HG03460 (cell line): ENCODE results near the gene BGN.
A peak's percentile ranks its signal among the peaks of the same experiment; 100 is the strongest.

Source experiments
- ATAC-seq: cut with Tn5 transposase; IDR thresholded peaks from one replicate; pipeline ENCODE4 v1.9.1; 2021; ENCODE audit not compliant: unreplicated experiment

Gene BGN

DNA sequence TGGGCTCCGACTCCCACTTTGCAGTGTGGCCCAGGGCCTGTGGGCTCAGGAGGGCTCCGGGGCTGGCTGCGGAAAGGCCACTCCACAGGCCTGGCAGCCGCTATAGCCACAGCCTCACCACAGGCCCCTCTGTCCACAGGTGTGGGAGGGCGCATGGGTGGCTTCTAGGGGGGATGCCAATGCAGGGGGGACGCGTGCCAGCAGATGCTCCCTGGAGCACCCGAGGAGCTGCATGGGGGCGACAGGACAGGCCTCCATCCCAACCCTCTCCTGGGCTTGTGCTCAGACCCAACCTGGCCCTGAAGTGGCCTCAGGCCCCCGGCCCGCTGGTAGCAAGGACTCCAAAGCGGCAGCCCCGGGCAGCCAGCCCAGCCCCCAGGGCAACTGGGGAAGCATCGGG, 8.0 kb downstream of the BGN start:
- ATAC-seq, result no peak

GRCh38 chrX:153504445-153505016, 9.8 kb downstream of the BGN start:
- ATAC-seq, result no peak

DNA sequence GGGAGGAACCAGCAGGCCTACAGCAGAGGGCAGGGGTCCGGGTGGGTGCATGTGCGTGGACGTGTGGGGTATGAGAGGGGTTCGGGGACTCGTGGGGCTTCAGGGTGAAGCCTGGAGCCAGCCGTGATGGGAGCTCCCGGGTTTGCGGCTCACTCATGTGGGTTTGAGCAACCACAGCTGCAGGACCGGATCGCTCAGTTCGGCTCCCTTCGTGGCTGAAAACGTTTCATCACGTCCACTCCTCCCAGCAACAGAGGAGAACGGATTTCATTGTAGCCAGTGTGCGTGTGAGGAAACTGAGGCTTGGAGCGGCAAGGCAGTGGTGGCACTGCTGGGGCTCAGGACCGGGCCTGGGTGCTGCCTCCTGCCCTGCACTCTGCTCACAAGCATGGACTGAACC, 10.6 kb downstream of the BGN start:
- no peak for ATAC-seq

DNA sequence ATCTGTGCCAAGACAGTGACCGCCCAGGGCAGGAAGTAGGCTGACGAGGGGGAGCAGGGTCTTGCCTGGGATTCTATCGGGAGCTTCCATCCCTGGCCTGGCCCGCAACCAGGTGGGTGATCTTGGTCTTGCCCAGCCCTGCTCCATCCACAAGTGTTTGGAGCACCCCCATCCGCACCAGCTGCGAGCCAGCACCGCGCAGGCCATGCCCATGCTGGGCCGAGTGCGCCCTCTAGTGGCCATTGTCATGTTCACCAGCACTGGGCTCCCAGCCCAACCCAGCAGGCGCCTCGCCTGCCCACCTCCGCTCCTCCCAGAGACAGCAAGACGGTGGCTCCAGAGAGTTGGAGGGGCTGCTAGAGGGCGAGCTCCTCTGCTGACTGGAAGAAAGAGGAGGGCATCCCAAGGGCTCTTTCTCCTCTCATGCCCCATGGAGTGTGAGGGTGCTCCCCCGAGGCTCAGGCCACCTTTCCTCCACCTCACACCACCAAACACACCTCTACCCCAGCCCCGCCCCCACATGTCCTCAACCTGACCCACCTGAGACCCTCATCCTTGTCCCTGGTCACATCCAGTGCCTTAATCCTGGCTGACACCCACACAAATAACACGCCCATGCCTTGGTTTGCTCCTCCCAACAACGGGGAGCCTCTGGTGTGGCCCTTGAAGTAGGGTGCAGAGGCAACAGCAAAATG, 12.9 kb downstream of the BGN start:
- peak; percentile 92 for ATAC-seq

DNA sequence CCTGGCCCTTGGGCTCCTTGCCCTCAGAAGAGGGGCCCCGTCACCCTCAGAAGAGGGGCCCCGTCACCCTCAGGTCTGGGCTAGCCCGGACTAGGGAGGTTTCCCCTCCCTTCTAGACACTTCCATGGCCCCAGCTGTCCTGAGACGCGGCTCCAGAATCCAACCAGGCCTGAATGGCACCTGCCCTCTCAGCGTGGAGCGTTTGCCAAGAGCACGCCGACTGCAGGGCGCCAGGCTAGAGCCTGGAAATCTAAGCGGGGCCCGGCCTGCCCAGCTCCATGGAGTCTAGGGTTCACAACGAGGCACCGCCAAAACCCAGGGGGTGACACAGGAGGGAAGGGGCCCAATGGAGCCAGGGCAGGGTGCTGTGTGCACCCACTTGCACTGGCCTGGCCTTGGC, 14.8 kb downstream of the BGN start:
- no peak for ATAC-seq

- ATAC-seq, result no peak
Observed at GRCh38 chrX:153510383-153510782, 15.6 kb downstream of the BGN start.

- no peak for ATAC-seq
Observed at GRCh38 chrX:153511784-153512500, 17.2 kb downstream of the BGN start.

- ATAC-seq, result no peak
Observed at GRCh38 chrX:153512501-153512893, 17.7 kb downstream of the BGN start.

DNA sequence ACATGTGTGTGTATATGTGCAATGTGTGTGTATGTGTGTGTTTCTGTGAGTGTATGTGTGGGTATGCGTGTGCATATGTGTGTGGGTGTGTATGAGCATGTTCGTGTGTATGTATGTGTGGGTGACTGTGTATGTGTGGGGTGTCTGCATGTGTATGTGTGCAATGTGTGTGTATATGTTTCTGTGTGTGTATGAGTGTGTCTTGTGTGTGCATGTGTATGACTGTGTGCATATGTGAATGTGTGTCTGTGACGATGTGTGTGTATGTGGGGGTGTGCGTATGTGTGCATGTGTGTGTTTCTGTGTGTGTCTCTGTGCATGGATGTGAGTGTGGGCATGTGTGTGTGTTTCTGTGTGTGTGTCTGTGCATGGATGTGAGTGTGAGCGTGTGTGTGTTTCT, 18.5 kb downstream of the BGN start:
- no peak for ATAC-seq

- ATAC-seq, result no peak
Observed at GRCh38 chrX:153514259-153514658, 19.5 kb downstream of the BGN start.

DNA sequence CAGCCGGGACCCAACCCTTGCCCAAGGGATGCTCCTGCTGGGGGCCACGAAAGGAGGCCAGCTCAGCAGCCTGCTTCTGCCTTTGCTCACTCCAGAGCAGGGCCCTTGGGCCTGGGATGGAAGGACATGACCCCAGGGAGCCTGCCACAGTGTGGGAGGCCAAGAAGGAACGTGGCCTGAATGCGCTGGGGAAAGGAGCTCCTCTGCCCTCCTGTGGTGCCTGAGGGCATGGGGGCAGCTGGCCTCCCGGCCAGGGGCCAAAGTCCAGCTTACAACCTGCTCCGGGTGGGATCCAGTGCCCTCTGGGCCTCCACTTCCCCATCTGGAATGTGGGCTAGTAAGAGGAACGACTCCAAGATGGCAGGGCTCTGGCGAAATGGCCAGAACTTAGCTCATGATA, 20.7 kb downstream of the BGN start:
- ATAC-seq, result no peak

- no peak for ATAC-seq
Observed at GRCh38 chrX:153516073-153516472, 21.3 kb downstream of the BGN start.

GRCh38 chrX:153517423-153517822, 22.6 kb downstream of the BGN start, which contains the start of gene ATP2B3:
TSS of gene ATP2B3 (plus strand) at chrX:153517642. CDS start at chrX:153536248, 18,606 bp downstream.
- no peak for ATAC-seq

DNA sequence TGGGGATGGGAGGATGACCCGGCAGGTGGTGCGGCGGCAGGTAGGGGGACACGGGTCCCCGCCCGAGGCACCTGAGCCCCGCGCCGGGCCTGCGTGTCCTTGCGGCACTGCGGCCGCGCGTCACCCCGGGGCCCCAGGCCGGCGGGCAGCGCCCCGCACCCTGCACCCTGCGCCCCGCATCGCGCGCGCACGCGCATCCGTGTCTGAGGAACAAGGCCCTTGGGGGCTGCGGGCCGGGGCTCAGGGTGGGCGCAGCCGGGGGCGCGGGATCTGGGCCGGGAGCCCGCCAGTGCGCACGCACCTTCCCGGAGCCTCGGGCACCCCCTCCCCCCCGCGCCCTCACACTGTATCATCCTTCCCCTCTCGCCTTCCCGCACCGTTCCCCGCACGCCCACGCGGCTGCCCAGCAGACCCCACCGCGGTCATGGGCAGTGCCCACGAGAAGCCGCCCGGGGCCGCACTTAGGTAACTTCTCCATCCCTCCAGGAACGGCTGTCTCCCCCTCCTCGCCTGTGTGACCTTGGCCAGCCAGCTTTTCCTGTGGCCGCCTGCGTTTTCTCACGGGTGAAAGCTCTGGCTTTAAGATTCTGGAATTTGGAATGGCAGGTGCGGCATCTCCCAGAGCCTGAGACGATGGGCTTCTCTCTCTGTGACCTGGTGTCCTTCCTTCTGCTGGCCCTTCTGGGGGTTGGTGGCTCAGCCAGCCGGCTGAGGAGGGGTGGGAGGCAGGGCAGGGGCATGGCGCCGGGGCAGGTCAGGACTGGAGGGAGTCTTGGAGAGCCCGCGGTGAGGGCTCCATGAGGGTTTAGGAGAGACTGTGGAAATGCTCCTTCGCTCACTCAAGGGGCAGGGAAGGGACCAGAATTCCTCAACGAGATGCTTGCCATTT, 23.4 kb downstream of the BGN start:
- ATAC-seq, result no peak

DNA sequence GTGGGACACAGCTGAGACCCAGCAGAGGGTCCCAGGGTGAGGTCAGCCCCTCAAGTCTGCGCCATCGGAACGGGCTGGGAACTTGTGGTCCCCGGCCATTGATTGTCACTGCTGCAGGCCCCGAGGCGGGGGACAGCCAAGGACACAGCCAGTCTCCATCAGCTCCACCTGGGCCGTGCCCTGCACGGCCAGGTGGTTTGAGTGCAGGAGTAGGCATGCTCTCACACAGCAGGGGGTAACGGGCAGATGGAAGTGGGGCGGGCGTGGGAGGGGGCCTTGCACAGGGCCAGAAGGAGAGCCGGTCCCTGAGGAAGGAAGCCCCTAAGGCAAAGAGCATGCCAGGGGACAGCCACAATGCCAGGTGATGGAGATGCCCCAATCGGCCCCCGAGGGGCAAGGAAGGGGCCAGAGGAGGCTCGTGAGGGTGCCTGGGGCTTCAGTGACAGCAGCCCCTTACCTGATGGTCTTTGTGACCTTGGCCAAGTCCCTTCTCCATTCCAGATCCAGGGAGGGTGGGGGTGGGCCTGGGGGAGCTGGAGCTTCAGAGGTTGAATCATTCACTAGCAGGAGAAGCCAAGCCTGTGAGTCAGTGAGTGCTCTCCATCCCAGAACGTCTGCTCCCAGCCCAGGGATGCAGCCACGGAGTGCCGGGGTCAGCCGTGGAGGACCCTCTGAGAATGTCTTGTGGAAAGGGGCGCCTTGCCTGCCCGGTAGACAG, 24.9 kb downstream of the BGN start:
- ATAC-seq, result no peak

DNA sequence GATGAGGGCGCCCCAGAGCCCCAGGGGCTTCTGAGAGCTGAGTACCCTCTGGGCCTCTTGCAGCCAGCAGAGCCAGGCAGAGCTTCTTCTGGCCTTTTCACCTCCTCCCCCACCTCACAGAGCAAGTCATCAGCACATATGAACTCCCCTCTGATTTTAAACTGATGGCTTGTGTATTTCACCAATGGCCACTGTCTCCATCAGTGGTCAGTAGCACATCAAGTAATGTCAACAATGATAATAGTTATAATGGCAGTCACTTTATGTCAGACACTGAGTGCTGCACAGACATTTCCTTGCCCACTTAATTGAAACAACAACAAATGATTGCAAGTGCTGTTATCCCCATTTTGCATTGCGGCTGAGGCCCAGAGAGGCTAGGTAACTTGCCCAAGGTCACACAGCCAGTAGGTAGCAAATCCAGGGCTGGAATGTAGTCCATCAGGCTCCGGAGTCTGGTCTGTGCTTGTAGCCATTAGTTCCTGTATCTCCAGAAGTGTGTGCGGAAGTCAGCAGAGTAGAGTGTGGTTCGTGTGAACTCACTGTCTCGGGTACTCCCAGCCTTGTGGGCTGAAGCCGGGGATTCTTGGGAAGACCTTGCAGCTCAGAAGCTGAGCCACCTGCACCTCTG, 25.6 kb downstream of the BGN start:
- no peak for ATAC-seq

- ATAC-seq, result no peak
Observed at GRCh38 chrX:153521034-153521433, 26.3 kb downstream of the BGN start.

GRCh38 chrX:153522259-153522658, 27.5 kb downstream of the BGN start:
- ATAC-seq, result no peak

DNA sequence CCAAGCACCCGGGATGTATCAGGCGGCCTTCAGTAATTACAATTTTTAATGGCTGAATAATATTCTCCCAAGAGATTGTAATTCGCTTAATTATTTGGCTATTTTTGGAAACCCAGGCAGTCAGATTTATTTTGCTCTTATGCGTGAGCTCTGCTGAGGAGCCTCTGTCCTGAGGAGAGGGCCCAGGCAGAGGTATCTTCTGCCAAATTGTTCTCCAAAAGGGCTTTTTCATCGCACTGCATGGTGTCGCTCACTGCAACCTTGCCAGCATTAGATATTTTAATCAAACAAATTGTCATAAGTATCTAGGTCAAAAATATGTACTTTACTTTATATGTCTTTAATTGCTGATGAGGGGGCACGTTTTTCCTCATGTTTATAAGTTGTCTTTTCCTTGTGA, 28.5 kb downstream of the BGN start:
- no peak for ATAC-seq

DNA sequence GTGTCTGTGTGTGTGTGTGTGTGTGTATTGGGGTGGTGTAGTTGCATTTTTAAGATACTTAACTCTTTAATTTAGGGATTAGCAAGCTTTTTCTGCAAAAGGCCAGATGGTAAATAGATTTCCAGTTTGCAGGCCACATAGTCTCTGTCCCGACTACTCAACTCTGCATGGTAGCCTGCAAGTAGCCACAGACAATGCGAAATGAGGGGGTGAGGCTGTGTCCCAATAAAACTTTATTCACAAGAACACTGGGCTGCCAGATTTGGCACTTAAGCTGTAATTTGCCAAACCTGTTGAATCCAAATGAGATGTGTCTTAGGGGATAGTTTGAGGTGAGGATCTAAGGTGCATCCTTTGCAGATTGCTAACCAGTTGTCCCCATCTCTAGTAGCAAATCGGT, 29.5 kb downstream of the BGN start:
- ATAC-seq, result no peak
